Endothelial cell of umbilical vein (primary cell): ENCODE data around the gene TP73. TPM values are rescaled to one million over a fixed set of nuclear protein-coding genes. Genes with fewer than 3 reads are reported as not detected.

ENCODE experiments used
- BruUV-seq: library from RNA; stranded (reverse); fragments of 400-500 nt; replicated peaks from 2 replicates; lab custom pipeline; 2021; lab: Mats Ljungman, UMichigan
- CTCF ChIA-PET: fragments of 300-600, 350-600 bp; sonication (Branson Sonifier 250); formaldehyde crosslinking; loops from one replicate; lab custom pipeline; 2021; ENCODE audit warnings: antibody characterized with exemption, inconsistent platforms; lab: Charles Lee
- POLR2A ChIA-PET: fragments of 300-600, 350-600 bp; sonication (Branson Sonifier 250); formaldehyde crosslinking; loops from one replicate; lab custom pipeline; 2021; ENCODE audit warnings: antibody characterized with exemption, inconsistent platforms; lab: Charles Lee
- DNase-seq: peaks from one replicate; pipeline ENCODE4 v3.0.0-alpha.2; 2011; ENCODE audit warnings: low read depth, low spot score
- FAIRE-seq: peaks from 2 replicates; lab custom pipeline; 2011; peaks lifted over from hg19 to GRCh38; lab: Jason Lieb, UNC
- H2AFZ ChIP-seq: 2 replicates; pipeline ENCODE4 v1.6.0; 2012; ENCODE audit warnings: low read depth, low read length, control low read depth, inconsistent platforms
- H3K27ac ChIP-seq: 2 replicates; pipeline ENCODE4 v1.5.1; 2011; ENCODE audit warnings: low read depth, mild to moderate bottlenecking, control low read depth, low read length, moderate library complexity; ENCODE audit not compliant: insufficient read depth
- H3K27me3 ChIP-seq, 2 experiments: 2 replicates each; pipeline versions ENCODE4 v1.6.0 to v1.6.1; 2011; ENCODE audit warnings: low read length in 2 of 2, mixed read lengths in 1 of 2; ENCODE audit not compliant: control insufficient read depth in 2 of 2, insufficient read depth in 2 of 2
- H3K36me3 ChIP-seq, 2 experiments: 2 replicates in 1 of 2; 3 replicates in 1 of 2; pipeline ENCODE4 v1.5.1; 2011; ENCODE audit warnings: low read length in 2 of 2, mild to moderate bottlenecking in 1 of 2, moderate library complexity in 1 of 2; ENCODE audit not compliant: control insufficient read depth in 2 of 2, insufficient read depth in 2 of 2; ENCODE audit errors: extremely low read depth in 1 of 2
- H3K4me1 ChIP-seq: 3 replicates; pipeline ENCODE4 v1.5.1; 2011; ENCODE audit warnings: mild to moderate bottlenecking, low read length; ENCODE audit not compliant: control insufficient read depth, insufficient read depth; ENCODE audit errors: extremely low read depth
- H3K4me2 ChIP-seq: 2 replicates; pipeline ENCODE4 v1.6.1; 2011; ENCODE audit warnings: low read length, control low read depth, mixed read lengths; ENCODE audit not compliant: insufficient read depth
- H3K4me3 ChIP-seq, 3 experiments: fragments of 200-600 bp in 1 of 3; sonication (generic), shearing (Covaris generic) in 1 of 3; replicated peaks in 1 of 3; 2 replicates each; pipeline ENCODE4 v1.5.1; 2011 to 2016; ENCODE audit warnings: control low read depth in 3 of 3, low read length in 3 of 3, mild to moderate bottlenecking in 2 of 3, inconsistent platforms in 1 of 3, low read depth in 1 of 3, moderate library complexity in 1 of 3; ENCODE audit not compliant: insufficient read depth in 1 of 3
- H3K79me2 ChIP-seq: 2 replicates; pipeline ENCODE4 v1.6.0; 2012; ENCODE audit warnings: low read length, inconsistent platforms; ENCODE audit not compliant: control insufficient read depth, insufficient read depth
- H3K9ac ChIP-seq: replicated peaks from 2 replicates; pipeline ENCODE3; 2011; ENCODE audit warnings: low read length, control low read depth; ENCODE audit not compliant: insufficient read depth; ENCODE audit errors: extremely low read depth
- H3K9me1 ChIP-seq: replicated peaks from 3 replicates; pipeline ENCODE4 v1.6.0; 2011; ENCODE audit warnings: mild to moderate bottlenecking, low read length; ENCODE audit not compliant: control insufficient read depth, insufficient read depth; ENCODE audit errors: extremely low read depth
- H3K9me3 ChIP-seq: replicated peaks from 2 replicates; pipeline ENCODE4 v1.5.1; 2012; ENCODE audit warnings: low read length, inconsistent platforms; ENCODE audit not compliant: control insufficient read depth, insufficient read depth
- H4K20me1 ChIP-seq: replicated peaks from 2 replicates; pipeline ENCODE3; 2011; ENCODE audit warnings: mild to moderate bottlenecking, low read length; ENCODE audit not compliant: control insufficient read depth, insufficient read depth; ENCODE audit errors: extremely low read depth
- EZH2 ChIP-seq: IDR thresholded peaks from 2 replicates; pipeline ENCODE4 v1.6.1; 2012; ENCODE audit warnings: borderline replicate concordance, low read depth, mild to moderate bottlenecking, moderate library complexity, low read length, inconsistent platforms; ENCODE audit not compliant: severe bottlenecking
- FOS ChIP-seq: IDR thresholded peaks from 2 replicates; pipeline ENCODE4 v1.6.1; 2011; ENCODE audit warnings: mild to moderate bottlenecking, low read length, moderate library complexity, borderline replicate concordance; ENCODE audit not compliant: insufficient read depth
- GATA2 ChIP-seq: IDR thresholded peaks from 2 replicates; pipeline ENCODE4 v1.7.0; 2011; ENCODE audit warnings: low read depth, mild to moderate bottlenecking, moderate library complexity, mixed read lengths, low read length; ENCODE audit not compliant: insufficient read length, insufficient read depth
- JUN ChIP-seq: IDR thresholded peaks from 2 replicates; pipeline ENCODE4 v1.6.1; 2011; ENCODE audit warnings: borderline replicate concordance, low read depth; ENCODE audit not compliant: insufficient read length, insufficient read depth
- MAX ChIP-seq: IDR thresholded peaks from 2 replicates; pipeline ENCODE4 v1.6.1; 2011; ENCODE audit not compliant: insufficient read depth, insufficient read length
- MYC ChIP-seq: IDR thresholded peaks from one replicate; pipeline ENCODE4 v1.6.1; 2011; ENCODE audit warnings: mild to moderate bottlenecking, low read depth, low read length
- POLR2A ChIP-seq: IDR thresholded peaks from 2 replicates; pipeline ENCODE4 v1.6.1; 2012; ENCODE audit warnings: low read depth, mild to moderate bottlenecking, control low read depth, low read length
- POLR2AphosphoS5 ChIP-seq: IDR thresholded peaks from 2 replicates; pipeline ENCODE4 v1.6.1; 2012; ENCODE audit warnings: low read depth, mild to moderate bottlenecking, control low read depth, low read length, moderate library complexity; ENCODE audit not compliant: insufficient read depth
- dilution Hi-C: fragments of 300-500 bp; cut with MboI; formaldehyde crosslinking; loops from one replicate; pipeline ENCODE4 v1.15.0; 2019; ENCODE audit warnings: low sequenced_read_pairs; ENCODE audit not compliant: extremely low pct_ligation_motif_present
- intact Hi-C: fragments of 100-400 bp; cut with micrococcal nuclease; formaldehyde crosslinking; loops from one replicate; pipeline ENCODE4 v1.10.0; 2022
- polyA plus RNA-seq, 4 experiments: library from polyadenylated mRNA; depleted of rRNA in 3 of 4; stranded (reverse) in 3 of 4; unstranded in 1 of 4; fragments of >200 nt; gene quantifications; 2 replicates each; pipeline versions ENCODE4 v1.2.1 to v1.2.3, GENCODE V29; 2011 to 2012; ENCODE audit warnings: missing spikeins in 1 of 4
- total RNA-seq: library from RNA; stranded (reverse); gene quantifications from 2 replicates; pipeline ENCODE4 v1.2.3, GENCODE V29; 2021
- TF ChIP-seq, protein P1 (sequence below), 2 donors: IDR thresholded peaks; 1 replicate in 1 of 2; 2 replicates in 1 of 2; pipeline ENCODE4 v1.5.1; 2011; ENCODE audit warnings: low read length in 2 of 2, mild to moderate bottlenecking in 2 of 2, moderate library complexity in 2 of 2, control low read depth in 1 of 2, inconsistent platforms in 1 of 2, low read depth in 1 of 2; ENCODE audit not compliant: insufficient read depth in 1 of 2; ENCODE audit errors: extremely low read depth in 1 of 2

TP73 gene
- total and polyA plus RNA-seq, 2 donors (not counting 3 experiments of a cell fraction or from before 2014, with no cell fraction given) = 0.03 to 0.15 TPM

DNA sequence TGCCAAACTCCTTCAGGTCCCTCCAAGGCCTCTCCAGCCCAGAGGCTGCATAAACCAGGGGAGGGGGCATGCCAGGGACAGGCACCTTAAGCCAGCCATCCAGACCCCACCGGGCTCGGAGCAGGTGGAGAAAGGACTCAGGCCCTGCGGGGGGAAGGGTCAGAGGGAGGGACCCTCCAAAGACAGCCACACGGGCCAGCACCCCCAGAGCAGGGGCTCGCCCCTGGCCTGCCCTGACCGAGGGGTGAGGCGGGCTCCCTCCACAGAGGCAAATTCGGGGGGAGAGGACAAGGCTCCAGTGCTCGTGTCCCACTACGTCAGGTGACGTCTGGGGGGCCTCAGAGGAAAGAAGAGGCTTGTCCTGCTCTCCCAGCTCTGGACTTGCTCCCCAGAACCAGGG, 49.2 kb upstream of the TP73 start:
- Histone ChIP-seq H3K36me3 (no peaks in the 10 kb centered on the region), H4K20me1 (no peaks in the 10 kb centered on the region), H3K4me2 (no peak overlapping the region), H3K27me3 (no peaks in the 10 kb centered on the region), H3K9me1 (no peaks in the 10 kb centered on the region), H2AFZ (no peak overlapping the region), H3K4me3 (no peak overlapping the region), H3K9ac (no peak overlapping the region), H3K4me1 (peaks cover 2% of the 10 kb centered on the region), H3K27ac (no peak overlapping the region), H3K9me3 (no peaks in the 10 kb centered on the region), H3K79me2 (no peaks in the 10 kb centered on the region)
- no peak for DNase-seq
- dilution Hi-C loops = no loop called here
- POLR2A ChIA-PET = no interaction called here
- no peak for FAIRE-seq
- no TSS peak for BruUV-seq
- intact Hi-C loops = no loop called here
- CTCF ChIA-PET = no interaction called here
- TF ChIP-seq FOS (no peak), JUN (no peak), MAX (no peak), EZH2 (no peak), GATA2 (no peak), MYC (no peak), POLR2AphosphoS5 (no peak), POLR2A (no peak)
- TF ChIP-seq, protein P1, sequence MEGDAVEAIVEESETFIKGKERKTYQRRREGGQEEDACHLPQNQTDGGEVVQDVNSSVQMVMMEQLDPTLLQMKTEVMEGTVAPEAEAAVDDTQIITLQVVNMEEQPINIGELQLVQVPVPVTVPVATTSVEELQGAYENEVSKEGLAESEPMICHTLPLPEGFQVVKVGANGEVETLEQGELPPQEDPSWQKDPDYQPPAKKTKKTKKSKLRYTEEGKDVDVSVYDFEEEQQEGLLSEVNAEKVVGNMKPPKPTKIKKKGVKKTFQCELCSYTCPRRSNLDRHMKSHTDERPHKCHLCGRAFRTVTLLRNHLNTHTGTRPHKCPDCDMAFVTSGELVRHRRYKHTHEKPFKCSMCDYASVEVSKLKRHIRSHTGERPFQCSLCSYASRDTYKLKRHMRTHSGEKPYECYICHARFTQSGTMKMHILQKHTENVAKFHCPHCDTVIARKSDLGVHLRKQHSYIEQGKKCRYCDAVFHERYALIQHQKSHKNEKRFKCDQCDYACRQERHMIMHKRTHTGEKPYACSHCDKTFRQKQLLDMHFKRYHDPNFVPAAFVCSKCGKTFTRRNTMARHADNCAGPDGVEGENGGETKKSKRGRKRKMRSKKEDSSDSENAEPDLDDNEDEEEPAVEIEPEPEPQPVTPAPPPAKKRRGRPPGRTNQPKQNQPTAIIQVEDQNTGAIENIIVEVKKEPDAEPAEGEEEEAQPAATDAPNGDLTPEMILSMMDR (IDR thresholded peaks at IDR 0.05; ENCODE audit: extremely low read depth in 1 of 2, insufficient read depth in 1 of 2, low read depth in 1 of 2, low read length in 2 of 2) = no peak
